Measurements from ENCODE around the gene B3GLCT. TPM values are rescaled to one million over a fixed set of nuclear protein-coding genes. Genes with fewer than 3 reads are reported as not detected.

Gene B3GLCT
- total RNA-seq, result 10 to 100 TPM; 18.2 to 40.2 TPM

DNA sequence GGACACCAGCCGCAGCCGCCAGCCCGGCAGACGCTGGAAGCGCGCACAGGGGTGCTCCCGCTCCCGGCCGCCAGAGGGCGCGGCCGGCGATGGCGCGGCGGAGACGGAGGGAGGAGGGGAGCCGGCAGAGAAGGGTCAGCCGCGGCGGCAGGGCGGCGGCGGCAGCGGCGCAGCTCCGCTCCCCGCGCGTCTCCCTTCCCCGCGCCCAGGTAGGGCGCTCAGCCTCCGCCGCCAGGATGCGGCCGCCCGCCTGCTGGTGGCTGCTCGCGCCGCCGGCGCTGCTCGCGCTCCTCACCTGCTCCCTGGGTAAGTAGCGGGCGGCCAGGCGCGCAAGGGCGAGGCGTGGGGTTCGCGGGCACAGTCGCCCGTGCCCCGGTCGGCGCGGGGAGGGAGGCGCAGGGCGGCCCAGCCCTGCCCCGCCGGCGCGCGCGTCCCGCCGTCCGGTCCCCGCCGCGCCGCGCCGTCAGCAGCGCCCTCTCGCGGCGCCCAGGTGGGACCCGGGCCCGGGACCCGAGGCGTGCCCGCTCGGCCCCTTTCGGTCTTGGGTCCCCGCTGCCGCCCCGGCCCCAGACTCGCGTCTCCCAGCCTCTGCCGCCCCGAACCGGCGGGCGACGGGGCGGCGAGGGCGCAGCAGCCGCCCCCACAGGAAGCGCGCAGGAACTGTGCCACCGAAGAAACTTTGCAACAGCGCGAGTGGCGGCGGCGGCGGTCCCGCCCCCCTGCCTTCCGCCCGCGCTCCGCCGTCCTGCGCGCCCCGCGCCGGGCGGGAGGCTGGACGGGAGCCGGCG, at the start of gene B3GLCT:
TSS of gene B3GLCT (plus strand) at position 127 of the 788 bp plus-strand sequence. CDS start at position 237, 110 bp downstream.
- Histone ChIP-seq H3K9me3 (no peaks in the 10 kb centered on the region), H3K36me3 (no peaks in the 10 kb centered on the region), H3K27ac (peak within 1 kb of the TSS; percentile 93 to 94), H3K4me1 (peaks cover 0 to 42% of the 10 kb centered on the region in 2 donors), H3K4me3 (peak within 1 kb of the TSS; percentile 73 to 84), H3K27me3 (no peaks in the 10 kb centered on the region)
- peak; percentile 68 for DNase-seq (ENCODE audit: low spot score)
- TF ChIP-seq, protein P1, sequence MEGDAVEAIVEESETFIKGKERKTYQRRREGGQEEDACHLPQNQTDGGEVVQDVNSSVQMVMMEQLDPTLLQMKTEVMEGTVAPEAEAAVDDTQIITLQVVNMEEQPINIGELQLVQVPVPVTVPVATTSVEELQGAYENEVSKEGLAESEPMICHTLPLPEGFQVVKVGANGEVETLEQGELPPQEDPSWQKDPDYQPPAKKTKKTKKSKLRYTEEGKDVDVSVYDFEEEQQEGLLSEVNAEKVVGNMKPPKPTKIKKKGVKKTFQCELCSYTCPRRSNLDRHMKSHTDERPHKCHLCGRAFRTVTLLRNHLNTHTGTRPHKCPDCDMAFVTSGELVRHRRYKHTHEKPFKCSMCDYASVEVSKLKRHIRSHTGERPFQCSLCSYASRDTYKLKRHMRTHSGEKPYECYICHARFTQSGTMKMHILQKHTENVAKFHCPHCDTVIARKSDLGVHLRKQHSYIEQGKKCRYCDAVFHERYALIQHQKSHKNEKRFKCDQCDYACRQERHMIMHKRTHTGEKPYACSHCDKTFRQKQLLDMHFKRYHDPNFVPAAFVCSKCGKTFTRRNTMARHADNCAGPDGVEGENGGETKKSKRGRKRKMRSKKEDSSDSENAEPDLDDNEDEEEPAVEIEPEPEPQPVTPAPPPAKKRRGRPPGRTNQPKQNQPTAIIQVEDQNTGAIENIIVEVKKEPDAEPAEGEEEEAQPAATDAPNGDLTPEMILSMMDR (IDR thresholded peaks at IDR 0.05), result peak; percentile 72 to 88

DNA sequence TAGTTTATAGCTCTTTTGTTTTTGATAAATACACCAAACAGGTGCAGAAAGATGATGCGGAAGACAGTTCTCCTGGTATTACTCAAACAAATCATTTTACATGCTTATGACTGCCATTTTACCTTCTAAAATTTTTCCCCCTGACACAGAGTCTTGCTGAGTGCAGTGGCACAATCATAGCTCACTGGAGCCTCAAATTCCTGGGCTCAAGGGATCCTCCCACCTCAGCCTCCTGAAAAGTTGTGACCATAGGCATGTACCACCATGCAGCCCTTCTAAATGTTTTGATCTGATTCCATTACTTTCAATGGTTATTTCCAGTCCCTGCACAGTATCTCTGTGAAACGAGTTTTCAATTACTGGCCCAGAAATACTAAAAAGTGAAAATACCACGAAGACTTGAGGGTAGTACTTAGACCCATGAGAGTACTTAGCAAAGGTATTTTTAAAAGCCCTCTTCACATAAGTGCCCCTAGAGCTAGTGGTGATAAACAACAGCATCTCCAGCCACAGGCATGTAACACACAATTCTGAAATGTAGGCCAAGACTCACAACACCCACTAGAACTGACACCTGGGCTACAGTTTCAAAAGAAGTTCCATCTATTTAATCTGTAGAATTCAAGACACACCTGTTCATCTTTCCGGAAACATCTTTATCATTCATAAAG, 49.3 kb upstream of the B3GLCT start:
- Histone ChIP-seq H3K4me3 (no peak overlapping the region), H3K27me3 (no peaks in the 10 kb centered on the region), H3K9me3 (no peaks in the 10 kb centered on the region), H3K27ac (no peak overlapping the region), H3K4me1 (no peaks in the 10 kb centered on the region), H3K36me3 (peaks cover 96% of the 10 kb centered on the region)
- TF ChIP-seq, protein P1 (IDR thresholded peaks at IDR 0.05), result no peak
- DNase-seq (ENCODE audit: low spot score), result no peak

GRCh38 chr13:31151837-31152236, 47.9 kb upstream of the B3GLCT start:
- no peak overlapping the region for H3K27ac ChIP-seq
- H3K9me3 ChIP-seq, result no peaks in the 10 kb centered on the region
- no peaks in the 10 kb centered on the region for H3K4me1 ChIP-seq
- no peak overlapping the region for H3K4me3 ChIP-seq
- DNase-seq (ENCODE audit: low spot score), result no peak
- no peaks in the 10 kb centered on the region for H3K27me3 ChIP-seq
- H3K36me3 ChIP-seq, result peaks cover 90% of the 10 kb centered on the region
- TF ChIP-seq, protein P1 (IDR thresholded peaks at IDR 0.05), result no peak

DNA sequence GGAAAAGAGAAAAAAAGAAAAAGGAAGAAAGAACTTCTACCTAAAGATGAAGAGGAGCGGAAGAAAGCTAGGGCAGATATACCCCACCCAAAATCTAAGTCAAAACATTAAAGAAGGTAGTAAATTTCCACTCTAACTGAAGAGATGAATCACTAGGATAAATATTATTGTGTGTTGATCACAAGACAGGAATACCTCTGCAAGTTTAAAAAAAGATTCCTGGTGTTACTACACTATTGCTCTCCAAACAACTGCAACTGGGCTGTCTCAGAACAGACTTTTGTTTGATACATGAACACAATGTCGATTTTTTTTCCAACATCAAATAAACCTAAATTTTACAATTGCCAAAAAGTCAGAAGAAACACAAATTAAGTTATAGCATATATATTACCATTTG, 44.8 kb upstream of the B3GLCT start:
- Histone ChIP-seq H3K9me3 (no peaks in the 10 kb centered on the region), H3K36me3 (peaks cover 67% of the 10 kb centered on the region), H3K4me1 (peaks cover 0 to 8% of the 10 kb centered on the region in 2 donors), H3K27me3 (no peaks in the 10 kb centered on the region), H3K4me3 (no peak overlapping the region), H3K27ac (no peak overlapping the region)
- no peak for DNase-seq (ENCODE audit: low spot score)
- TF ChIP-seq, protein P1 (IDR thresholded peaks at IDR 0.05), result no peak

- no peaks in the 10 kb centered on the region for H3K27me3 ChIP-seq
- H3K27ac ChIP-seq, result no peak overlapping the region
- H3K4me1 ChIP-seq, result peaks cover 0 to 23% of the 10 kb centered on the region in 2 donors
- peaks cover 23% of the 10 kb centered on the region for H3K36me3 ChIP-seq
- no peak for DNase-seq (ENCODE audit: low spot score)
- no peaks in the 10 kb centered on the region for H3K9me3 ChIP-seq
- H3K4me3 ChIP-seq, result no peak overlapping the region
- TF ChIP-seq, protein P1 (IDR thresholded peaks at IDR 0.05), result no peak
Measured at GRCh38 chr13:31159306-31159705, 40.5 kb upstream of the B3GLCT start.

Measured in right atrium auricular region (tissue), 2 donors.